Measurements from ENCODE around the gene MYO1B.

DNA sequence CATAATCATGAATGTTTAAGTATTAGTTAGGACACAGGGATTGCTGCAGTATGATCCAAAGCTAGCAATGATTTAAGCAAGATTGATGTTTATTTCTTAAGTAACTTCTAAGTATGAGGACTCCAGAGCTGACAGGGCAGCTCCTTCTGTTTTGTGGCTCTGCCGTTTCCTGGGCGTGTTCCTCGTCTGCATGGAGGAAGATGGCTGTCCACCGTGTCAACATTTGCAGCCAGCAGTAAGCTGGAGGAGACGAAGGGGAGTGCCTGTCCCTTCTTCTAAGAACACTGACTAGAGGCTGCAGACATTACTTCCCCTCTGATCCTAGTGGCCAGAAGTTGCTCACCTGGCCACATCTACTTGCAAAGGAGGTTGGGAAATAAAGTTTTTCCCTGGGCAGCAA, 144.1 kb downstream of the MYO1B start:
- TF ChIP-seq, protein P1, sequence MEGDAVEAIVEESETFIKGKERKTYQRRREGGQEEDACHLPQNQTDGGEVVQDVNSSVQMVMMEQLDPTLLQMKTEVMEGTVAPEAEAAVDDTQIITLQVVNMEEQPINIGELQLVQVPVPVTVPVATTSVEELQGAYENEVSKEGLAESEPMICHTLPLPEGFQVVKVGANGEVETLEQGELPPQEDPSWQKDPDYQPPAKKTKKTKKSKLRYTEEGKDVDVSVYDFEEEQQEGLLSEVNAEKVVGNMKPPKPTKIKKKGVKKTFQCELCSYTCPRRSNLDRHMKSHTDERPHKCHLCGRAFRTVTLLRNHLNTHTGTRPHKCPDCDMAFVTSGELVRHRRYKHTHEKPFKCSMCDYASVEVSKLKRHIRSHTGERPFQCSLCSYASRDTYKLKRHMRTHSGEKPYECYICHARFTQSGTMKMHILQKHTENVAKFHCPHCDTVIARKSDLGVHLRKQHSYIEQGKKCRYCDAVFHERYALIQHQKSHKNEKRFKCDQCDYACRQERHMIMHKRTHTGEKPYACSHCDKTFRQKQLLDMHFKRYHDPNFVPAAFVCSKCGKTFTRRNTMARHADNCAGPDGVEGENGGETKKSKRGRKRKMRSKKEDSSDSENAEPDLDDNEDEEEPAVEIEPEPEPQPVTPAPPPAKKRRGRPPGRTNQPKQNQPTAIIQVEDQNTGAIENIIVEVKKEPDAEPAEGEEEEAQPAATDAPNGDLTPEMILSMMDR (IDR thresholded peaks at IDR 0.05; ENCODE audit: insufficient read depth, low read length, poor library complexity, severe bottlenecking) = no peak
- no peak for TF ChIP-seq EZH2phosphoT487 (conservative IDR thresholded peaks at IDR 0.05; ENCODE audit: low read length)

All from SU-DHL-6 (cell line).